DOHH2 (cell line): ENCODE measurements around the gene AKAP1.

ENCODE experiments used
- H3F3A ChIP-seq: fragments of 200-600 bp; sonication (generic), shearing (Covaris generic); 2 replicates; pipeline ENCODE4 v1.6.0; 2016; ENCODE audit warnings: antibody characterized with exemption, mild to moderate bottlenecking; ENCODE audit not compliant: control insufficient read depth, insufficient read depth
- H3K27ac ChIP-seq: fragments of 200-600 bp; sonication (generic); 2 replicates; pipeline ENCODE4 v1.5.1; 2014; ENCODE audit warnings: low read depth, mild to moderate bottlenecking, low read length, moderate library complexity
- H3K27me3 ChIP-seq: fragments of 200-600 bp; sonication (generic); 2 replicates; pipeline ENCODE4 v1.6.1; 2014; ENCODE audit warnings: mild to moderate bottlenecking, low read length, mixed read lengths; ENCODE audit not compliant: control insufficient read depth
- H3K36me3 ChIP-seq: fragments of 200-600 bp; sonication (generic); 2 replicates; pipeline ENCODE4 v1.6.1; 2014; ENCODE audit warnings: mild to moderate bottlenecking, low read length, moderate library complexity, mixed read lengths; ENCODE audit not compliant: control insufficient read depth
- H3K4me1 ChIP-seq: fragments of 200-600 bp; sonication (generic); 2 replicates; pipeline ENCODE4 v1.6.1; 2014; ENCODE audit warnings: mild to moderate bottlenecking, low read length, mixed read lengths; ENCODE audit not compliant: control insufficient read depth
- H3K4me2 ChIP-seq: fragments of 200-600 bp; sonication (generic); 2 replicates; pipeline ENCODE4 v1.6.0; 2014; ENCODE audit warnings: mild to moderate bottlenecking, low read length, moderate library complexity
- H3K4me3 ChIP-seq: fragments of 200-600 bp; sonication (generic); 2 replicates; pipeline ENCODE4 v1.5.1; 2014; ENCODE audit warnings: mild to moderate bottlenecking, low read length, mixed read lengths
- H3K79me2 ChIP-seq: fragments of 200-600 bp; sonication (generic); 2 replicates; pipeline ENCODE4 v1.6.1; 2014; ENCODE audit warnings: mild to moderate bottlenecking, low read length, mixed read lengths; ENCODE audit not compliant: control insufficient read depth
- H3K9me2 ChIP-seq: fragments of 200-600 bp; sonication (generic); replicated peaks from 2 replicates; pipeline ENCODE4 v1.6.1; 2014; ENCODE audit warnings: mild to moderate bottlenecking, low read length, mixed read lengths; ENCODE audit not compliant: control insufficient read depth
- H3K9me3 ChIP-seq: fragments of 200-600 bp; sonication (generic); 2 replicates; pipeline ENCODE4 v1.6.1; 2014; ENCODE audit warnings: antibody characterized with exemption, low read length, mixed read lengths; ENCODE audit not compliant: control insufficient read depth, insufficient read depth
- H4K20me1 ChIP-seq: fragments of 200-600 bp; sonication (generic); 2 replicates; pipeline ENCODE4 v1.6.0; 2014; ENCODE audit warnings: low read depth, mild to moderate bottlenecking, antibody characterized with exemption, low read length, moderate library complexity; ENCODE audit not compliant: control insufficient read depth, insufficient read depth
- EZH2phosphoT487 ChIP-seq: fragments of 200-600 bp; sonication (generic); IDR thresholded peaks from 2 replicates; pipeline ENCODE4 v1.6.1; 2017; ENCODE audit warnings: borderline replicate concordance, mild to moderate bottlenecking, antibody characterized with exemption, low read length, moderate library complexity, mixed read lengths
- TF ChIP-seq, protein P1 (sequence below): fragments of 200-600 bp; sonication (generic); IDR thresholded peaks from one replicate; pipeline ENCODE4 v1.5.1; 2014; ENCODE audit warnings: antibody characterized with exemption, mild to moderate bottlenecking, low read depth, low read length; ENCODE audit not compliant: poor library complexity, severe bottlenecking

Gene AKAP1

GRCh38 chr17:57125866-57126265, 40.8 kb downstream of the AKAP1 start:
- peaks cover 34% of the 10 kb centered on the region for H3K36me3 ChIP-seq
- no peaks in the 10 kb centered on the region for H3K9me3 ChIP-seq
- H3F3A ChIP-seq, result no peaks in the 10 kb centered on the region; the same call in none of the 2 replicates
- H3K4me1 ChIP-seq, result no peaks in the 10 kb centered on the region
- no peak overlapping the region for H3K4me2 ChIP-seq
- TF ChIP-seq EZH2phosphoT487, result no peak
- TF ChIP-seq, protein P1, sequence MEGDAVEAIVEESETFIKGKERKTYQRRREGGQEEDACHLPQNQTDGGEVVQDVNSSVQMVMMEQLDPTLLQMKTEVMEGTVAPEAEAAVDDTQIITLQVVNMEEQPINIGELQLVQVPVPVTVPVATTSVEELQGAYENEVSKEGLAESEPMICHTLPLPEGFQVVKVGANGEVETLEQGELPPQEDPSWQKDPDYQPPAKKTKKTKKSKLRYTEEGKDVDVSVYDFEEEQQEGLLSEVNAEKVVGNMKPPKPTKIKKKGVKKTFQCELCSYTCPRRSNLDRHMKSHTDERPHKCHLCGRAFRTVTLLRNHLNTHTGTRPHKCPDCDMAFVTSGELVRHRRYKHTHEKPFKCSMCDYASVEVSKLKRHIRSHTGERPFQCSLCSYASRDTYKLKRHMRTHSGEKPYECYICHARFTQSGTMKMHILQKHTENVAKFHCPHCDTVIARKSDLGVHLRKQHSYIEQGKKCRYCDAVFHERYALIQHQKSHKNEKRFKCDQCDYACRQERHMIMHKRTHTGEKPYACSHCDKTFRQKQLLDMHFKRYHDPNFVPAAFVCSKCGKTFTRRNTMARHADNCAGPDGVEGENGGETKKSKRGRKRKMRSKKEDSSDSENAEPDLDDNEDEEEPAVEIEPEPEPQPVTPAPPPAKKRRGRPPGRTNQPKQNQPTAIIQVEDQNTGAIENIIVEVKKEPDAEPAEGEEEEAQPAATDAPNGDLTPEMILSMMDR, result no peak
- no peaks in the 10 kb centered on the region for H3K27me3 ChIP-seq
- no peaks in the 10 kb centered on the region; the same call in 1 of the 2 replicates for H4K20me1 ChIP-seq
- no peaks in the 10 kb centered on the region for H3K79me2 ChIP-seq
- H3K4me3 ChIP-seq, result no peak overlapping the region
- H3K27ac ChIP-seq, result no peak overlapping the region
- H3K9me2 ChIP-seq, result no peaks in the 10 kb centered on the region

DNA sequence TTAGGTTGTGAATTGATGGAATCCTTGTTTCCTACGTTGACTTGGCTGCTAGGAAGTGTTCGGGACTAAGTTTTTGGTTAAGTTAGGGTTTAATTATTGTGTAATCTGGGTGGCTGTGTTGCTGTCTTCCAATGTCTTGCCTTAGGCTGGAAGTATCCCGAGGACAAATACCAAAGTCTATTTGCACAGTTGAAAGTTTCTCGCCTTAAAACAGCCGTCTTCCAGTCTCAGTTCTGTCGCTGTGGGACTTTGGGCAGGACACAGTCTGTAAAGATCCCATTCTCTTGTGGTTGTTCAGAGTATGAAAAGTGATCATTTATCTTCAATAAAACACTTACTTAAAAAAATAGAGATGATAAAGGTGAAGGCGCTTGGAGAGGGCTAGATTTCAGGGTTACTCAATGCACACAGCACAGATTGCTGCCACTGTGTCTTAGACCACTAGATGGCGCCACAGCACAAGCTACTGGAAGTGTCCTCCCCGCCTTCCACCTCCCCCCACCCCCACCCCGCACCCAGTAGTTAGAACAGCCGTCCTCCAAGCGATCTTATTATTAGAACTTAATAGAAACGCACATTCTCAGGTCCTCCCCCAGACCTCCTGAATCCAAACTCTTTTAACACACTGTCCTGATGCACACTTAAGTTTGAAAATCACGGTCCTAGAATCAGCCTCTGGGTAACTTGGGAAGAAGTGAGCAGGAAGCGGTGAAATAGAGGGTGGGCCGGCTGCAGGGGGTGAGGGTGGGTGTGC, 45.8 kb downstream of the AKAP1 start:
- peak overlapping the region; percentile 49 for H3K4me3 ChIP-seq
- H3K4me1 ChIP-seq, result peaks cover 18% of the 10 kb centered on the region
- TF ChIP-seq, protein P1, result peak; percentile 70
- no peak for TF ChIP-seq EZH2phosphoT487
- no peaks in the 10 kb centered on the region for H3K9me2 ChIP-seq
- H3K9me3 ChIP-seq, result no peaks in the 10 kb centered on the region
- H3K27me3 ChIP-seq, result no peaks in the 10 kb centered on the region
- H3K4me2 ChIP-seq, result peak overlapping the region; percentile 65
- no peak overlapping the region for H3K27ac ChIP-seq
- no peaks in the 10 kb centered on the region for H3K79me2 ChIP-seq
- no peaks in the 10 kb centered on the region for H3K36me3 ChIP-seq
- no peaks in the 10 kb centered on the region for H3F3A ChIP-seq
- H4K20me1 ChIP-seq, result no peaks in the 10 kb centered on the region

DNA sequence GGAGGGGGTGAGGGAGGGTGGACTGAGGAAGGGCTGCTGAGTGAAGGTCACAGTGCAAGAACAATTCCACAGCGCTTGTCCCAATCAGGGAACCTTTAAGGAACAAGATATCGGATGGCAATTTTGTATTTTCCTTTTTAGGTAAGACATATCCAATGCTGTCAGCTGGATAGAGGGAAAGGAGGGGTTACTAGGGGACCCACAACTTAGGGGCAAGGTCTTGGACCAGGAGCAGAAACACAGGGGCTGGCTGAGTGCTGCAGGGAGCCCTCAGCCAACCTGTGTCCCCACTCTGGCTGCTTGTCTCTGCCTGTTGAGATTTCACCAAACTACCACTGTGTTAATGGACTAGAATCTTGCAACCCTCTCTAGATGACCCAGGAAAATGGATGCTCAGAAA, 47.6 kb downstream of the AKAP1 start:
- Histone ChIP-seq H3F3A (no peaks in the 10 kb centered on the region), H4K20me1 (no peaks in the 10 kb centered on the region), H3K36me3 (no peaks in the 10 kb centered on the region), H3K9me3 (no peaks in the 10 kb centered on the region), H3K9me2 (no peaks in the 10 kb centered on the region), H3K79me2 (no peaks in the 10 kb centered on the region), H3K27ac (peak overlapping the region; percentile 33), H3K4me1 (peaks cover 18% of the 10 kb centered on the region), H3K4me2 (peak overlapping the region; percentile 69), H3K4me3 (peak overlapping the region; percentile 52), H3K27me3 (no peaks in the 10 kb centered on the region)
- no peak for TF ChIP-seq EZH2phosphoT487
- TF ChIP-seq, protein P1, result no peak
